Liver (tissue), 9 donors: Measurements from ENCODE around the gene PREX1. TPM values are rescaled to one million over a fixed set of nuclear protein-coding genes. Genes with fewer than 3 reads are reported as not detected.

Experiments used
- DNase-seq: peaks from one replicate; pipeline ENCODE4 v3.0.0-alpha.2; 2017; ENCODE audit warnings: low spot score
- H3K27ac ChIP-seq, 2 donors: one replicate each; pipeline ENCODE4 v1.7.0; 2013; ENCODE audit warnings: inconsistent platforms in 2 of 2, low read length in 2 of 2, control low read depth in 1 of 2, low read depth in 1 of 2, mild to moderate bottlenecking in 1 of 2
- H3K27me3 ChIP-seq, 4 donors: one replicate each; pipeline versions ENCODE4 v1.6.1 to v1.7.0; 2013; ENCODE audit warnings: low read length in 3 of 4, inconsistent platforms in 1 of 4, mild to moderate bottlenecking in 1 of 4, moderate library complexity in 1 of 4; ENCODE audit not compliant: control insufficient read depth in 4 of 4, insufficient read depth in 4 of 4
- H3K36me3 ChIP-seq, 4 donors: one replicate each; pipeline versions ENCODE4 v1.6.1 to v1.7.0; 2013; ENCODE audit warnings: low read length in 3 of 4, mild to moderate bottlenecking in 3 of 4, low read depth in 1 of 4, moderate library complexity in 1 of 4; ENCODE audit not compliant: control insufficient read depth in 4 of 4, insufficient read depth in 3 of 4
- H3K4me1 ChIP-seq, 4 donors: one replicate each; pipeline versions ENCODE4 v1.6.1 to v1.7.0; 2013; ENCODE audit warnings: low read length in 3 of 4, mild to moderate bottlenecking in 3 of 4, moderate library complexity in 1 of 4; ENCODE audit not compliant: control insufficient read depth in 4 of 4, insufficient read depth in 4 of 4
- H3K4me3 ChIP-seq, 3 donors: one replicate each; pipeline versions ENCODE4 v1.6.1 to v1.7.0; 2013; ENCODE audit warnings: low read length in 3 of 3, control low read depth in 1 of 3, low read depth in 1 of 3, mild to moderate bottlenecking in 1 of 3
- H3K9ac ChIP-seq, 2 donors: one replicate each; pipeline ENCODE4 v1.7.0; 2013; ENCODE audit warnings: low read length in 2 of 2, mild to moderate bottlenecking in 2 of 2, moderate library complexity in 2 of 2, control low read depth in 1 of 2, low read depth in 1 of 2
- H3K9me3 ChIP-seq, 4 donors: one replicate each; pipeline versions ENCODE4 v1.6.1 to v1.7.0; 2013; ENCODE audit warnings: low read length in 3 of 4; ENCODE audit not compliant: control insufficient read depth in 4 of 4
- EGR1 ChIP-seq, 2 donors: IDR thresholded peaks; 2 replicates each; pipeline ENCODE4 v1.6.1; 2016 to 2018; ENCODE audit warnings: antibody characterized with exemption in 2 of 2, low read depth in 2 of 2
- FOXA1 ChIP-seq: IDR thresholded peaks from 2 replicates; pipeline ENCODE4 v1.6.1; 2016; ENCODE audit warnings: antibody characterized with exemption
- FOXA2 ChIP-seq: IDR thresholded peaks from 2 replicates; pipeline ENCODE4 v1.6.1; 2016; ENCODE audit warnings: antibody characterized with exemption
- GABPA ChIP-seq, 2 donors: IDR thresholded peaks in 1 of 2; conservative IDR thresholded peaks in 1 of 2; 2 replicates each; pipeline ENCODE4 v1.6.1; 2016; ENCODE audit warnings: antibody characterized with exemption in 2 of 2, mild to moderate bottlenecking in 1 of 2, moderate library complexity in 1 of 2
- HNF4A ChIP-seq, 2 donors: conservative IDR thresholded peaks; 2 replicates each; pipeline ENCODE4 v1.6.1; 2016; ENCODE audit warnings: antibody characterized with exemption in 2 of 2, mild to moderate bottlenecking in 2 of 2
- HNF4G ChIP-seq: IDR thresholded peaks from 2 replicates; pipeline ENCODE4 v1.6.1; 2016; ENCODE audit warnings: antibody characterized with exemption
- JUND ChIP-seq, 2 donors: IDR thresholded peaks; 2 replicates each; pipeline ENCODE4 v1.6.1; 2016; ENCODE audit warnings: antibody characterized with exemption in 2 of 2
- NR2F2 ChIP-seq: IDR thresholded peaks from 2 replicates; pipeline ENCODE4 v1.6.1; 2016; ENCODE audit warnings: antibody characterized with exemption
- RAD21 ChIP-seq, 2 donors: IDR thresholded peaks; 2 replicates each; pipeline ENCODE4 v1.6.1; 2016; ENCODE audit warnings: antibody characterized with exemption in 2 of 2, mild to moderate bottlenecking in 2 of 2
- RXRA ChIP-seq, 2 donors: IDR thresholded peaks; 2 replicates each; pipeline ENCODE4 v1.6.1; 2017 to 2018; ENCODE audit warnings: antibody characterized with exemption in 2 of 2, mild to moderate bottlenecking in 1 of 2
- SP1 ChIP-seq: IDR thresholded peaks from 2 replicates; pipeline ENCODE4 v1.6.1; 2018; ENCODE audit warnings: antibody characterized with exemption, mild to moderate bottlenecking
- TAF1 ChIP-seq: conservative IDR thresholded peaks from 2 replicates; pipeline ENCODE4 v1.6.1; 2016; ENCODE audit warnings: antibody characterized with exemption, mild to moderate bottlenecking
- YY1 ChIP-seq: IDR thresholded peaks from 2 replicates; pipeline ENCODE4 v1.6.1; 2016; ENCODE audit warnings: antibody characterized with exemption, mild to moderate bottlenecking
- WGBS: extraction: QIAGEN DNeasy Blood & Tissue Kit; methylation state at CpG from one replicate; pipeline ENCODE4 v1.1.7; 2013; 5-methylcytosine and 5-hydroxymethylcytosine counted together
- polyA plus RNA-seq, 2 donors: library from polyadenylated mRNA; stranded (reverse) in 1 of 2; unstranded in 1 of 2; fragments of 200-250 nt in 1 of 2; fragments of >200 nt in 1 of 2; fragmentation: Nextera tagmentation in 1 of 2; extraction: Ambion mirVana in 1 of 2; gene quantifications; one replicate each; pipeline versions ENCODE4 v1.2.1 to v1.2.3, GENCODE V29; 2013 to 2015
- total RNA-seq, 2 donors: library from RNA; depleted of rRNA; stranded (reverse); fragments of >200 nt; gene quantifications; one replicate each; pipeline ENCODE4 v1.2.3, GENCODE V29; 2014
- TF ChIP-seq, protein P1 (sequence below): IDR thresholded peaks from 2 replicates; pipeline ENCODE4 v1.6.1; 2016; ENCODE audit warnings: antibody characterized with exemption
- TF ChIP-seq, protein P2 (sequence below): IDR thresholded peaks from 2 replicates; pipeline ENCODE4 v1.6.1; 2016; ENCODE audit warnings: antibody characterized with exemption, mild to moderate bottlenecking
- TF ChIP-seq, protein P3 (sequence below): IDR thresholded peaks from 2 replicates; pipeline ENCODE4 v1.6.1; 2016; ENCODE audit warnings: antibody characterized with exemption
- TF ChIP-seq, protein P4 (sequence below): IDR thresholded peaks from 2 replicates; pipeline ENCODE4 v1.6.1; 2016; ENCODE audit warnings: antibody characterized with exemption
- TF ChIP-seq, protein P5 (sequence below): fragments of 150-350 bp; IDR thresholded peaks from 2 replicates; pipeline ENCODE4 v1.5.1; 2017; ENCODE audit warnings: improper control_type of control experiment, low read depth, low read length; ENCODE audit not compliant: missing input control
- donor health status: healthy.
- donor health status: healthy.
- donor health status: healthy.
- donor health status: healthy.
- donor health status: healthy.

PREX1 gene
- total and polyA plus RNA-seq, 4 donors, result 2.2 to 18.0 (median 10.8) TPM

DNA sequence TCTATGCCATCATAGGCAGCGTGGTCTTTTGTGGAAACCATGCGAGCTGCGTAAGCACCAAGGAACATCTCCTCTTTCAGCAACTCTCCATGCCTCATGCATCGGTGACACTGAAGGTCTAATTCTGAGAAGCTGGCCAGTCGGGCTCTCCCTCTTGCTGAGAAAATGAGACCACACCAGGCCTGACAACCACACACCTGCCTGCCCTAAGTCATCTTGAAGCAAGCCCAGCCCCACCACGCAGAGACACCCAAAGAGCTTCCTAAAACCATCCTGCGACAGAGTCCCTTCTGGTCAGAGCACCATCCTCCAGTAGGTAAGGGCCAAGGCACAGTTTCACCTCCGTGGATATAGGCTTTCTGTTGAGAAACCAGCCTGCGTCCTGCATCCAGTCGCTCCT is 26.6 kb downstream of the PREX1 start:
- Histone ChIP-seq H3K4me1 (no peaks in the 10 kb centered on the region), H3K9me3 (no peaks in the 10 kb centered on the region), H3K27me3 (no peaks in the 10 kb centered on the region), H3K9ac (no peak overlapping the region), H3K4me3 (no peak overlapping the region), H3K36me3 (no peaks in the 10 kb centered on the region), H3K27ac (no peak overlapping the region)
- TF ChIP-seq, protein P1, sequence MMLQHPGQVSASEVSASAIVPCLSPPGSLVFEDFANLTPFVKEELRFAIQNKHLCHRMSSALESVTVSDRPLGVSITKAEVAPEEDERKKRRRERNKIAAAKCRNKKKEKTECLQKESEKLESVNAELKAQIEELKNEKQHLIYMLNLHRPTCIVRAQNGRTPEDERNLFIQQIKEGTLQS, result no peak
- TF ChIP-seq RXRA (IDR thresholded peaks at IDR 0.05) (no peak), RAD21 (IDR thresholded peaks at IDR 0.05) (no peak), FOXA2 (no peak), NR2F2 (no peak), EGR1 (IDR thresholded peaks at IDR 0.05; ENCODE audit: low read depth in 2 of 2) (no peak), GABPA (IDR thresholded peaks at IDR 0.05 in 1 of 2, conservative IDR thresholded peaks at IDR 0.05 in 1 of 2) (no peak), YY1 (no peak), SP1 (no peak)
- TF ChIP-seq, protein P2, sequence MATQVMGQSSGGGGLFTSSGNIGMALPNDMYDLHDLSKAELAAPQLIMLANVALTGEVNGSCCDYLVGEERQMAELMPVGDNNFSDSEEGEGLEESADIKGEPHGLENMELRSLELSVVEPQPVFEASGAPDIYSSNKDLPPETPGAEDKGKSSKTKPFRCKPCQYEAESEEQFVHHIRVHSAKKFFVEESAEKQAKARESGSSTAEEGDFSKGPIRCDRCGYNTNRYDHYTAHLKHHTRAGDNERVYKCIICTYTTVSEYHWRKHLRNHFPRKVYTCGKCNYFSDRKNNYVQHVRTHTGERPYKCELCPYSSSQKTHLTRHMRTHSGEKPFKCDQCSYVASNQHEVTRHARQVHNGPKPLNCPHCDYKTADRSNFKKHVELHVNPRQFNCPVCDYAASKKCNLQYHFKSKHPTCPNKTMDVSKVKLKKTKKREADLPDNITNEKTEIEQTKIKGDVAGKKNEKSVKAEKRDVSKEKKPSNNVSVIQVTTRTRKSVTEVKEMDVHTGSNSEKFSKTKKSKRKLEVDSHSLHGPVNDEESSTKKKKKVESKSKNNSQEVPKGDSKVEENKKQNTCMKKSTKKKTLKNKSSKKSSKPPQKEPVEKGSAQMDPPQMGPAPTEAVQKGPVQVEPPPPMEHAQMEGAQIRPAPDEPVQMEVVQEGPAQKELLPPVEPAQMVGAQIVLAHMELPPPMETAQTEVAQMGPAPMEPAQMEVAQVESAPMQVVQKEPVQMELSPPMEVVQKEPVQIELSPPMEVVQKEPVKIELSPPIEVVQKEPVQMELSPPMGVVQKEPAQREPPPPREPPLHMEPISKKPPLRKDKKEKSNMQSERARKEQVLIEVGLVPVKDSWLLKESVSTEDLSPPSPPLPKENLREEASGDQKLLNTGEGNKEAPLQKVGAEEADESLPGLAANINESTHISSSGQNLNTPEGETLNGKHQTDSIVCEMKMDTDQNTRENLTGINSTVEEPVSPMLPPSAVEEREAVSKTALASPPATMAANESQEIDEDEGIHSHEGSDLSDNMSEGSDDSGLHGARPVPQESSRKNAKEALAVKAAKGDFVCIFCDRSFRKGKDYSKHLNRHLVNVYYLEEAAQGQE, result no peak
- TF ChIP-seq, protein P3, sequence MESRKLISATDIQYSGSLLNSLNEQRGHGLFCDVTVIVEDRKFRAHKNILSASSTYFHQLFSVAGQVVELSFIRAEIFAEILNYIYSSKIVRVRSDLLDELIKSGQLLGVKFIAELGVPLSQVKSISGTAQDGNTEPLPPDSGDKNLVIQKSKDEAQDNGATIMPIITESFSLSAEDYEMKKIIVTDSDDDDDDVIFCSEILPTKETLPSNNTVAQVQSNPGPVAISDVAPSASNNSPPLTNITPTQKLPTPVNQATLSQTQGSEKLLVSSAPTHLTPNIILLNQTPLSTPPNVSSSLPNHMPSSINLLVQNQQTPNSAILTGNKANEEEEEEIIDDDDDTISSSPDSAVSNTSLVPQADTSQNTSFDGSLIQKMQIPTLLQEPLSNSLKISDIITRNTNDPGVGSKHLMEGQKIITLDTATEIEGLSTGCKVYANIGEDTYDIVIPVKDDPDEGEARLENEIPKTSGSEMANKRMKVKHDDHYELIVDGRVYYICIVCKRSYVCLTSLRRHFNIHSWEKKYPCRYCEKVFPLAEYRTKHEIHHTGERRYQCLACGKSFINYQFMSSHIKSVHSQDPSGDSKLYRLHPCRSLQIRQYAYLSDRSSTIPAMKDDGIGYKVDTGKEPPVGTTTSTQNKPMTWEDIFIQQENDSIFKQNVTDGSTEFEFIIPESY, result no peak
- TF ChIP-seq, protein P4, sequence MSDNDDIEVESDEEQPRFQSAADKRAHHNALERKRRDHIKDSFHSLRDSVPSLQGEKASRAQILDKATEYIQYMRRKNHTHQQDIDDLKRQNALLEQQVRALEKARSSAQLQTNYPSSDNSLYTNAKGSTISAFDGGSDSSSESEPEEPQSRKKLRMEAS, result no peak
- TF ChIP-seq, protein P5, sequence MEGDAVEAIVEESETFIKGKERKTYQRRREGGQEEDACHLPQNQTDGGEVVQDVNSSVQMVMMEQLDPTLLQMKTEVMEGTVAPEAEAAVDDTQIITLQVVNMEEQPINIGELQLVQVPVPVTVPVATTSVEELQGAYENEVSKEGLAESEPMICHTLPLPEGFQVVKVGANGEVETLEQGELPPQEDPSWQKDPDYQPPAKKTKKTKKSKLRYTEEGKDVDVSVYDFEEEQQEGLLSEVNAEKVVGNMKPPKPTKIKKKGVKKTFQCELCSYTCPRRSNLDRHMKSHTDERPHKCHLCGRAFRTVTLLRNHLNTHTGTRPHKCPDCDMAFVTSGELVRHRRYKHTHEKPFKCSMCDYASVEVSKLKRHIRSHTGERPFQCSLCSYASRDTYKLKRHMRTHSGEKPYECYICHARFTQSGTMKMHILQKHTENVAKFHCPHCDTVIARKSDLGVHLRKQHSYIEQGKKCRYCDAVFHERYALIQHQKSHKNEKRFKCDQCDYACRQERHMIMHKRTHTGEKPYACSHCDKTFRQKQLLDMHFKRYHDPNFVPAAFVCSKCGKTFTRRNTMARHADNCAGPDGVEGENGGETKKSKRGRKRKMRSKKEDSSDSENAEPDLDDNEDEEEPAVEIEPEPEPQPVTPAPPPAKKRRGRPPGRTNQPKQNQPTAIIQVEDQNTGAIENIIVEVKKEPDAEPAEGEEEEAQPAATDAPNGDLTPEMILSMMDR, result no peak
- no peak for DNase-seq
- WGBS, result 95% methylated on average over 10 of the region's 10 CpGs

DNA sequence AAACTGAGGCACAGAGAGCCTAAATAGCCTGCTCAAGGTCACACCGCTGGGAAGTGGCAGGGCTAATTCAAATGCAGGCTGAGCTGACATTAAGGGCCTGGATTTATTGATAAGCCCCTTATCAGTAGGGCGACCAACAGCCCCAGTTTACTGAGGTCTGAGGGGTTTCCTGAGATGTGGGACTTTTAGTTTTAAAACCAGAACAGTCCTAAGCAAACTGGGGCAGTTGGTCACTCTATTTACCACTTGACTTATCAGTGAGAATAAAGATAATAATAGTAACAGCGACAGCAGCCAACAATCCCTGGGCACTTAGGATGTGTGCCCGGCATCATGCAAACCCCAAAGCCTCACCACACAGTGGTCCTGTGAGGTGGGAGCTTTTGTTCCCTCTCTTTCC is 27.6 kb downstream of the PREX1 start:
- Histone ChIP-seq H3K36me3 (no peaks in the 10 kb centered on the region), H3K27ac (no peak overlapping the region), H3K9ac (no peak overlapping the region), H3K9me3 (no peaks in the 10 kb centered on the region), H3K27me3 (no peaks in the 10 kb centered on the region), H3K4me3 (no peak overlapping the region), H3K4me1 (peaks cover 0 to 6% (median 3%) of the 10 kb centered on the region in 4 donors)
- 86% methylated on average over 4 of the region's 4 CpGs for WGBS
- DNase-seq, result no peak
- TF ChIP-seq TAF1 (no peak), SP1 (no peak), NR2F2 (no peak), YY1 (no peak), FOXA1 (no peak), EGR1 (IDR thresholded peaks at IDR 0.05; ENCODE audit: low read depth in 2 of 2) (no peak), GABPA (IDR thresholded peaks at IDR 0.05 in 1 of 2, conservative IDR thresholded peaks at IDR 0.05 in 1 of 2) (no peak), HNF4A (conservative IDR thresholded peaks at IDR 0.05) (no peak), HNF4G (no peak), RAD21 (IDR thresholded peaks at IDR 0.05) (no peak), RXRA (IDR thresholded peaks at IDR 0.05) (no peak), JUND (IDR thresholded peaks at IDR 0.05) (no peak)
- TF ChIP-seq, protein P2, result no peak
- TF ChIP-seq, protein P3, result no peak
- TF ChIP-seq, protein P1, result no peak
